Liver (tissue), 3 donors: Measurements from ENCODE around the gene NMNAT1.

Experiments used
- EGR1 ChIP-seq, 2 donors: IDR thresholded peaks; 2 replicates each; pipeline ENCODE4 v1.6.1; 2016 to 2018; ENCODE audit warnings: antibody characterized with exemption in 2 of 2, low read depth in 2 of 2
- JUND ChIP-seq, 2 donors: IDR thresholded peaks; 2 replicates each; pipeline ENCODE4 v1.6.1; 2016; ENCODE audit warnings: antibody characterized with exemption in 2 of 2
- RAD21 ChIP-seq, 2 donors: IDR thresholded peaks; 2 replicates each; pipeline ENCODE4 v1.6.1; 2016; ENCODE audit warnings: antibody characterized with exemption in 2 of 2, mild to moderate bottlenecking in 2 of 2
- SP1 ChIP-seq: IDR thresholded peaks from 2 replicates; pipeline ENCODE4 v1.6.1; 2018; ENCODE audit warnings: antibody characterized with exemption, mild to moderate bottlenecking
- TAF1 ChIP-seq: conservative IDR thresholded peaks from 2 replicates; pipeline ENCODE4 v1.6.1; 2016; ENCODE audit warnings: antibody characterized with exemption, mild to moderate bottlenecking
- YY1 ChIP-seq: IDR thresholded peaks from 2 replicates; pipeline ENCODE4 v1.6.1; 2016; ENCODE audit warnings: antibody characterized with exemption, mild to moderate bottlenecking
- TF ChIP-seq, protein P1 (sequence below): fragments of 150-350 bp; IDR thresholded peaks from 2 replicates; pipeline ENCODE4 v1.5.1; 2017; ENCODE audit warnings: improper control_type of control experiment, low read depth, low read length; ENCODE audit not compliant: missing input control
- TF ChIP-seq, protein P2 (sequence below): IDR thresholded peaks from 2 replicates; pipeline ENCODE4 v1.6.1; 2016; ENCODE audit warnings: antibody characterized with exemption
- TF ChIP-seq, protein P3 (sequence below): IDR thresholded peaks from 2 replicates; pipeline ENCODE4 v1.6.1; 2016; ENCODE audit warnings: antibody characterized with exemption
- TF ChIP-seq, protein P4 (sequence below): IDR thresholded peaks from 2 replicates; pipeline ENCODE4 v1.6.1; 2016; ENCODE audit warnings: antibody characterized with exemption, mild to moderate bottlenecking
- donor health status: healthy.
- donor health status: healthy.

DNA sequence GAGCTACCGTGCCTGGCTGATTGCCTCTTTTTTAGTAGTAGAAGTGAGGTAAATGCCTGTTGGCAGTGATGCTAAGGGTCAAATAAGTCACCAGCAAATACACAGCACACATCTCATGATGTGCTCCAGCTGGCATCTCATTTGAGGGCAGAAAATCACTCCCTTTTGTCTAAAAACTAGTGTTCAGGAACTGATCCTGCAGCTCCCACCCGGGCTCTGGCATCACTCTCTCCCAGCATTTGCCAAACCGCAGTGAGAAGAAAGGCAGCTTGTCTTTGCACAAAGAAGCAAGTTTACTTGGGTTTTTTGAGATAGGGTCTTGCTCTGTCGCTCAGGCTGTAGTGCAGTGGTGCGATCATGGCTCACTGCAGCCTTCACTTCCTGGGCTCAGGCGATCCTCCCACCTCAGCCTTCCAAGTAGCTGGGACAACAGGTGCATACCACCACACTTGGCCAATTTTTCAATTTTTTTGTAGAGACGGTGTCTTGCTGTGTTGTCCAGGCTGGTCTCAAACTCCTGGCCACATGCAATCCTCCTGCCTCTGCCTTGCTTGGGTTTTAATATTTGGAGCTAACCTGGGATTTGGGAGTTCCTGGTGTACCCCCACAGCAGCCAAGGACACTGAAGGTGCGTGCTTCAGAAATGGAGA lies 57.9 kb downstream of the NMNAT1 start:
- TF ChIP-seq YY1 (no peak), JUND (IDR thresholded peaks at IDR 0.05) (no peak), RAD21 (IDR thresholded peaks at IDR 0.05) (no peak), TAF1 (no peak), SP1 (no peak), EGR1 (IDR thresholded peaks at IDR 0.05; ENCODE audit: low read depth in 2 of 2) (no peak)
- TF ChIP-seq, protein P1, sequence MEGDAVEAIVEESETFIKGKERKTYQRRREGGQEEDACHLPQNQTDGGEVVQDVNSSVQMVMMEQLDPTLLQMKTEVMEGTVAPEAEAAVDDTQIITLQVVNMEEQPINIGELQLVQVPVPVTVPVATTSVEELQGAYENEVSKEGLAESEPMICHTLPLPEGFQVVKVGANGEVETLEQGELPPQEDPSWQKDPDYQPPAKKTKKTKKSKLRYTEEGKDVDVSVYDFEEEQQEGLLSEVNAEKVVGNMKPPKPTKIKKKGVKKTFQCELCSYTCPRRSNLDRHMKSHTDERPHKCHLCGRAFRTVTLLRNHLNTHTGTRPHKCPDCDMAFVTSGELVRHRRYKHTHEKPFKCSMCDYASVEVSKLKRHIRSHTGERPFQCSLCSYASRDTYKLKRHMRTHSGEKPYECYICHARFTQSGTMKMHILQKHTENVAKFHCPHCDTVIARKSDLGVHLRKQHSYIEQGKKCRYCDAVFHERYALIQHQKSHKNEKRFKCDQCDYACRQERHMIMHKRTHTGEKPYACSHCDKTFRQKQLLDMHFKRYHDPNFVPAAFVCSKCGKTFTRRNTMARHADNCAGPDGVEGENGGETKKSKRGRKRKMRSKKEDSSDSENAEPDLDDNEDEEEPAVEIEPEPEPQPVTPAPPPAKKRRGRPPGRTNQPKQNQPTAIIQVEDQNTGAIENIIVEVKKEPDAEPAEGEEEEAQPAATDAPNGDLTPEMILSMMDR, result no peak
- TF ChIP-seq, protein P2, sequence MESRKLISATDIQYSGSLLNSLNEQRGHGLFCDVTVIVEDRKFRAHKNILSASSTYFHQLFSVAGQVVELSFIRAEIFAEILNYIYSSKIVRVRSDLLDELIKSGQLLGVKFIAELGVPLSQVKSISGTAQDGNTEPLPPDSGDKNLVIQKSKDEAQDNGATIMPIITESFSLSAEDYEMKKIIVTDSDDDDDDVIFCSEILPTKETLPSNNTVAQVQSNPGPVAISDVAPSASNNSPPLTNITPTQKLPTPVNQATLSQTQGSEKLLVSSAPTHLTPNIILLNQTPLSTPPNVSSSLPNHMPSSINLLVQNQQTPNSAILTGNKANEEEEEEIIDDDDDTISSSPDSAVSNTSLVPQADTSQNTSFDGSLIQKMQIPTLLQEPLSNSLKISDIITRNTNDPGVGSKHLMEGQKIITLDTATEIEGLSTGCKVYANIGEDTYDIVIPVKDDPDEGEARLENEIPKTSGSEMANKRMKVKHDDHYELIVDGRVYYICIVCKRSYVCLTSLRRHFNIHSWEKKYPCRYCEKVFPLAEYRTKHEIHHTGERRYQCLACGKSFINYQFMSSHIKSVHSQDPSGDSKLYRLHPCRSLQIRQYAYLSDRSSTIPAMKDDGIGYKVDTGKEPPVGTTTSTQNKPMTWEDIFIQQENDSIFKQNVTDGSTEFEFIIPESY, result no peak
- TF ChIP-seq, protein P3, sequence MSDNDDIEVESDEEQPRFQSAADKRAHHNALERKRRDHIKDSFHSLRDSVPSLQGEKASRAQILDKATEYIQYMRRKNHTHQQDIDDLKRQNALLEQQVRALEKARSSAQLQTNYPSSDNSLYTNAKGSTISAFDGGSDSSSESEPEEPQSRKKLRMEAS, result no peak
- TF ChIP-seq, protein P4, sequence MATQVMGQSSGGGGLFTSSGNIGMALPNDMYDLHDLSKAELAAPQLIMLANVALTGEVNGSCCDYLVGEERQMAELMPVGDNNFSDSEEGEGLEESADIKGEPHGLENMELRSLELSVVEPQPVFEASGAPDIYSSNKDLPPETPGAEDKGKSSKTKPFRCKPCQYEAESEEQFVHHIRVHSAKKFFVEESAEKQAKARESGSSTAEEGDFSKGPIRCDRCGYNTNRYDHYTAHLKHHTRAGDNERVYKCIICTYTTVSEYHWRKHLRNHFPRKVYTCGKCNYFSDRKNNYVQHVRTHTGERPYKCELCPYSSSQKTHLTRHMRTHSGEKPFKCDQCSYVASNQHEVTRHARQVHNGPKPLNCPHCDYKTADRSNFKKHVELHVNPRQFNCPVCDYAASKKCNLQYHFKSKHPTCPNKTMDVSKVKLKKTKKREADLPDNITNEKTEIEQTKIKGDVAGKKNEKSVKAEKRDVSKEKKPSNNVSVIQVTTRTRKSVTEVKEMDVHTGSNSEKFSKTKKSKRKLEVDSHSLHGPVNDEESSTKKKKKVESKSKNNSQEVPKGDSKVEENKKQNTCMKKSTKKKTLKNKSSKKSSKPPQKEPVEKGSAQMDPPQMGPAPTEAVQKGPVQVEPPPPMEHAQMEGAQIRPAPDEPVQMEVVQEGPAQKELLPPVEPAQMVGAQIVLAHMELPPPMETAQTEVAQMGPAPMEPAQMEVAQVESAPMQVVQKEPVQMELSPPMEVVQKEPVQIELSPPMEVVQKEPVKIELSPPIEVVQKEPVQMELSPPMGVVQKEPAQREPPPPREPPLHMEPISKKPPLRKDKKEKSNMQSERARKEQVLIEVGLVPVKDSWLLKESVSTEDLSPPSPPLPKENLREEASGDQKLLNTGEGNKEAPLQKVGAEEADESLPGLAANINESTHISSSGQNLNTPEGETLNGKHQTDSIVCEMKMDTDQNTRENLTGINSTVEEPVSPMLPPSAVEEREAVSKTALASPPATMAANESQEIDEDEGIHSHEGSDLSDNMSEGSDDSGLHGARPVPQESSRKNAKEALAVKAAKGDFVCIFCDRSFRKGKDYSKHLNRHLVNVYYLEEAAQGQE, result no peak
